Adrenal gland (tissue), 12 donors: Measurements from ENCODE around the gene CALD1. TPM values are rescaled to one million over a fixed set of nuclear protein-coding genes. Genes with fewer than 3 reads are reported as not detected.

Experiments
- DNase-seq, 7 donors: peaks; one replicate each; pipeline ENCODE4 v3.0.0-alpha.2; 2019 to 2020
- H3K27ac ChIP-seq, 5 donors: fragments of 200-600 bp; sonication (generic) in 4 of 5; 1 replicate in 3 of 5; 2 replicates in 2 of 5; pipeline versions ENCODE4 v1.5.1 to v1.8.0; 2016 to 2020; ENCODE audit warnings: mild to moderate bottlenecking in 1 of 5
- H3K27me3 ChIP-seq: fragments of 200-600 bp; 2 replicates; pipeline ENCODE4 v1.8.0; 2021
- H3K36me3 ChIP-seq, 2 donors: fragments of 200-600 bp; replicated peaks in 1 of 2; 1 replicate in 1 of 2; 2 replicates in 1 of 2; pipeline versions ENCODE4 v1.5.1 to v1.8.0; 2018 to 2022
- H3K4me1 ChIP-seq, 2 donors: fragments of 200-600 bp; replicated peaks in 1 of 2; 1 replicate in 1 of 2; 2 replicates in 1 of 2; pipeline versions ENCODE4 v1.5.1 to v1.8.0; 2018 to 2021
- H3K4me3 ChIP-seq, 4 donors: fragments of 200-600 bp; sonication (generic) in 3 of 4; one replicate each; pipeline ENCODE4 v1.5.1; 2016 to 2018
- H3K9me3 ChIP-seq, 3 donors: fragments of 200-600 bp; sonication (generic) in 1 of 3; replicated peaks in 1 of 3; 1 replicate in 2 of 3; 2 replicates in 1 of 3; pipeline versions ENCODE4 v1.5.1 to v1.8.0; 2016 to 2021
- CTCF ChIP-seq, 6 experiments: fragments of 450-650 bp in 4 of 6; fragments of 200-600 bp in 2 of 6; sonication (generic) in 1 of 6; IDR thresholded peaks; 1 replicate in 5 of 6; 2 replicates in 1 of 6; pipeline versions ENCODE4 v1.5.1 to v1.8.0; 2016 to 2021; ENCODE audit warnings: antibody characterized with exemption in 6 of 6, mild to moderate bottlenecking in 2 of 6, moderate library complexity in 1 of 6
- POLR2A ChIP-seq, 2 donors: fragments of 450-650 bp; IDR thresholded peaks; one replicate each; pipeline ENCODE4 v1.6.1; 2017; ENCODE audit warnings: antibody characterized with exemption in 2 of 2, mild to moderate bottlenecking in 2 of 2, moderate library complexity in 1 of 2
- WGBS, 4 donors: extraction: QIAGEN DNeasy Blood & Tissue Kit in 2 of 4; methylation state at CpG; one replicate each; pipeline versions ENCODE4 v1.1.5 to v1.1.7; 2013 to 2017; 5-methylcytosine and 5-hydroxymethylcytosine counted together
- intact Hi-C, 2 donors: fragments of 100-400 bp; cut with DNase I; formaldehyde crosslinking; loops; one replicate each; pipeline versions ENCODE4 v1.14.1 to v1.15.0; 2022 to 2023
- polyA plus RNA-seq, 3 donors: library from polyadenylated mRNA; stranded (reverse); fragments of 200-250 nt in 2 of 3; fragments of 350-450 nt in 1 of 3; fragmentation: Illumina TruSeq in 1 of 3; extraction: RNeasy Lipid Tissue Mini Kit (QIAGEN cat#74804) in 1 of 3; gene quantifications; one replicate each; pipeline ENCODE4 v1.2.3, GENCODE V29; 2013 to 2014
- total RNA-seq, 9 donors: library from RNA; depleted of rRNA in 4 of 9; stranded (reverse); fragments of >200 nt in 4 of 9; fragments of 120-200 nt in 1 of 9; fragmentation: NEBNext Ultra II Directional in 1 of 9; extraction: Animal tissue kit (Norgen Biotek cat#: 25700) in 1 of 9; gene quantifications; one replicate each; pipeline versions ENCODE4 v1.1.0 to v1.2.4, GENCODE V29; 2013 to 2023
- donor health status: healthy with polysubstance abuse.
- donor health status: Bipolar disorder and iron deficiency.
- donor health status: DM: yes; HTN: yes; CAD: no.
- donor health status: DM: no; HTN: no; CAD: no.
- donor health status: DM: no; HTN: no; CAD: no.
- donor health status: DM: yes; HTN: yes; CAD: no.

CALD1 gene
- total and polyA plus RNA-seq, 12 donors = 67.5 to 258 (median 199) TPM

GRCh38 chr7:134907000-134907399 lies 127.6 kb downstream of the CALD1 start:
- TF ChIP-seq CTCF (IDR thresholded peaks at IDR 0.05) (no peak), POLR2A (IDR thresholded peaks at IDR 0.05) (no peak)
- intact Hi-C loops = no loop called here
- Histone ChIP-seq H3K9me3 (no peaks in the 10 kb centered on the region), H3K27me3 (no peaks in the 10 kb centered on the region), H3K4me1 (peaks cover 0 to 6% of the 10 kb centered on the region in 2 donors), H3K4me3 (no peak overlapping the region), H3K27ac (no peak overlapping the region), H3K36me3 (no peaks in the 10 kb centered on the region)
- 87 to 95% (median 90%) methylated on average over 4 of the region's 4 CpGs for whole genome bisulfite sequencing, 4 donors
- DNase-seq = no peak

- Histone ChIP-seq H3K9me3 (no peaks in the 10 kb centered on the region), H3K27me3 (no peaks in the 10 kb centered on the region), H3K27ac (no peak overlapping the region), H3K4me1 (peaks cover 0 to 6% of the 10 kb centered on the region in 2 donors), H3K4me3 (no peak overlapping the region), H3K36me3 (no peaks in the 10 kb centered on the region)
- no peak for TF ChIP-seq POLR2A (IDR thresholded peaks at IDR 0.05)
- DNase-seq = no peak
- intact Hi-C loops = no loop called here
- 59 to 73% (median 66%) methylated on average over 6 of the region's 6 CpGs for WGBS, 4 donors
These were observed 128.2 kb downstream of the CALD1 start for GRCh38 chr7:134907639-134908038.

GRCh38 chr7:134908289-134908688 lies 128.9 kb downstream of the CALD1 start:
- H3K36me3 ChIP-seq = no peaks in the 10 kb centered on the region
- TF ChIP-seq POLR2A (IDR thresholded peaks at IDR 0.05) (no peak), CTCF (IDR thresholded peaks at IDR 0.05) (no peak)
- no peak overlapping the region for H3K27ac ChIP-seq
- H3K27me3 ChIP-seq = no peaks in the 10 kb centered on the region
- no peak for DNase-seq
- no peak overlapping the region for H3K4me3 ChIP-seq
- intact Hi-C loops = no loop called here
- H3K9me3 ChIP-seq = no peaks in the 10 kb centered on the region
- peaks cover 0 to 6% of the 10 kb centered on the region in 2 donors for H3K4me1 ChIP-seq
- 70 to 85% (median 79%) methylated on average over 3 of the region's 3 CpGs for WGBS, 4 donors

GRCh38 chr7:134910214-134910890 lies 130.9 kb downstream of the CALD1 start:
- intact Hi-C loops = no loop called here
- H3K27ac ChIP-seq = no peak overlapping the region
- no peaks in the 10 kb centered on the region for H3K9me3 ChIP-seq

More at GRCh38 chr7:134910214-134910890, 130.9 kb downstream of the CALD1 start:
- no peak overlapping the region for H3K4me3 ChIP-seq
- H3K27me3 ChIP-seq = no peaks in the 10 kb centered on the region
- no peak for TF ChIP-seq CTCF (IDR thresholded peaks at IDR 0.05)
- no peak for TF ChIP-seq POLR2A (IDR thresholded peaks at IDR 0.05)
- H3K4me1 ChIP-seq = peaks cover 0 to 6% of the 10 kb centered on the region in 2 donors
- WGBS, 4 donors = 71 to 79% (median 75%) methylated on average over 4 of the region's 4 CpGs
- no peaks in the 10 kb centered on the region for H3K36me3 ChIP-seq
- DNase-seq = no peak
